ENCODE results near the gene DGCR8.
"Not testable (repeated sequence)": the region's sequence is repeated elsewhere in the genome, so short reads cannot be mapped to it uniquely, and the experiment has no call there.

DGCR8 gene

GRCh38 chr22:20053407-20054033 is 26.5 kb upstream of the DGCR8 start:
- no peak for DNase-seq

GRCh38 chr22:20054034-20054427 is 26.0 kb upstream of the DGCR8 start:
- no peak for DNase-seq

DNA sequence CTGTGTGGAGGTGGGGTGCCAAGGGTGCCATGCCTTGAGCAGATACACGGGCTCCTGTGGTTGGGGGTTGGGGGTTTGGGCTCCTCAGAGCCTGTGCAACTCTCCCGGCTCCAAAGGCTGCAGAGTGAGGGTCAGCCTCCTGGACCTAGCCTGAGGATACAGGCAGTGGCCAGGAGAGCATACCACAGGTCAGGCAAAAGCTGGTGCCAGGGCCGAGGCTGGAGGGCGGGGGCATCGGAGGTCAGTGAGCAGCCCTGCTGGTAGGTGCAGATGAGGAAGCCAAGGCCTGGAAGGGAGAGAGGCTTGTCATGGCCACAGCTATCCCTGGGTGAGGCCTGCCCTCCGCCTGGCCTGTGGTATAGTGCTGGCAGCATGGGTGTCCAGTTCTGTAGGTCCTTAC is 25.6 kb upstream of the DGCR8 start:
- DNase-seq = no peak

DNA sequence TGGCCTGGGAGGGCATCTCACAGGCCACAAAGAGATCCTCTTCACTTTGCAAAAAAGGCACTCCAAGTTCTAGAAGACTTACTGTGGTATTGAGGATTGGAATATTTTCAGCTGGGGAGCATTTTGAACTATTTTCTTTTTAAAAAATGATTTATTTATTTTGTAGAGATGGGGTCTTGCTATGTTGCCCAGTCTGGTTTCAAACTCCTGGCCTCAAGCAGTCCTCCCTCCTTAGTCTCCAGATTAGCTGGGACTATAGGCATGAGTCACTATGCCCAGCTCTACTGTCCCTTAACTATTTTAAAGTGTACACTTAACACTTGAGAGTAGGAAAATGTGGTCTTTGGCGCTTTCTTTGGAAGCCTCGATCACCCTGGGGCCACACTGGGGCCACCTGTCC is 24.9 kb upstream of the DGCR8 start:
- DNase-seq = no peak

DNA sequence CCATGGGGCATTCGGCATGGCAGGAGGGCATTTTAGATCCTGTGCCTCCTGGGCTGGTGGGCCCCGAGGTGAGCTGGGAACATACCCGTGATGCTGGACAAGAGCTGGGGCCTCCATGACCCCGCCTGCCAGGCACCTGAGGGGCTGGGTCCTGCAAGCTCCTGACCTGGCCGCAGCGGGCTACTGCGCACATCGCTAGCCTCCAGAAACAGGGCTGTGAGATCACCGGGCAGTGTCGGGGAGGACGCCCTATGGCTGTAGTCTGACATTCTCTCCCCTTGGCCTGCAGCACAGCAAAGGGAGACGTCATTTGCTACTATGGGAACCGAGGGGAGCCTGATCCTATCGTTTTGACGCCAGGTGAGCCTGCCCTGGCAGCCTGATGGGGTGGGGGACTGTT is 24.4 kb upstream of the DGCR8 start:
- DNase-seq = no peak

DNA sequence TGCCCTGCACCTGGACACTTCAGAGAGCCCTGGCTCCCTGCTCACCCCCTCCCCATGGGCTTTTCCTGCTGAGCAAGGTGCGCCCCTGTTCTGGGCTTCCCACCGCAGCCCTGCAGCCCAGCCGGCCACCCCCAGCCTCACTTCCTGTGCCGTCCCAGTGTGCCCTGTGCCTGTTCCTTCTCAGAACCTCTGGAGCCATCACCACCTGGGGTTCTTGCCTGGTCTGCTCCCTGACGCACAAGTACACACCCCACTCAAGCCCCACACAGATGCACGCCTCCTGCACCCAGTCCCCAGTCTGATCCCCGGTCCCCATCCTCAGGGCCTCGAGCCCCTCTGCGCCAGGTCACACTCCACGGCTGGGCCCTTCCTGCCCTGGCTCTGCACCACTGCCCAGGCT is 23.9 kb upstream of the DGCR8 start:
- no peak for DNase-seq

- no peak for DNase-seq
Observed at GRCh38 chr22:20056696-20057386, 23.2 kb upstream of the DGCR8 start.

- no peak for DNase-seq
Observed at GRCh38 chr22:20057596-20058268, 22.3 kb upstream of the DGCR8 start.

DNA sequence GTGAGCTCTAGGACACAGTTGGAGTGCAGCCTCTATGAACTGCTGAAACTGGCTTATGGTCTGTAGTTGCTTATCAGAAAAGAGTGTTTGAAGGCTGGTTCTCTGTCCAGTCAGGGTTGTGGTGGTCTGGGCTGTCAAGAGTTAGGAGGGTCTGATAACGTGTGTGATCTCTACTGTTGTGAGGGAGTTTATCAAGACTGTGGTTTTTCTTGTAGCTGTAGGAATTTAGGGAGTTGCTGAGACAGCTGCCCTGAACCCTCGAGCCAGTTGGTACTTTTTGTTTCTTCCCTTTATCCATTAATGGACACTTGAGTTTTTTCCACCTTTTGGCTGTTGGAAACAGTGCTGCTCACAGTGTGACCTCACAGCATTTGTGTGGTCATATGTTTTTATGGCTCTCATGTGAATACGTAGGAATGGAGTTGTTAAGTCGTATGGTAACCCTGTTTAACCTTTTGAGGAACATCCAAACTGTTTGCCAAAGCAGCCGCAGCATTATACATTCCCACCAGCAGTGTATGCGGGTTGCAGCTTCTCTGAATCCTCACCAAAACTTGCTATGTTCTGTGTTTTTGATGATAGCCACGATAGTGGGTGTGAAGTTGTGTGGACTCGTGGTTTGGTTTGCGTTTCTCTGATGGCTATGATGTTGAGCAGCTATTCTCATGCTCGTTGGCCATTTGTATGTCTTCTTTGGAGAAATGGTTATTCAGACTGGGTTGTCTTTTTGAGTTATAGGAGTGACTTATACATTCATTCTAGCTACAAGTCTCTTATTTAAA is 20.9 kb upstream of the DGCR8 start:
- DNase-seq = no peak

DNA sequence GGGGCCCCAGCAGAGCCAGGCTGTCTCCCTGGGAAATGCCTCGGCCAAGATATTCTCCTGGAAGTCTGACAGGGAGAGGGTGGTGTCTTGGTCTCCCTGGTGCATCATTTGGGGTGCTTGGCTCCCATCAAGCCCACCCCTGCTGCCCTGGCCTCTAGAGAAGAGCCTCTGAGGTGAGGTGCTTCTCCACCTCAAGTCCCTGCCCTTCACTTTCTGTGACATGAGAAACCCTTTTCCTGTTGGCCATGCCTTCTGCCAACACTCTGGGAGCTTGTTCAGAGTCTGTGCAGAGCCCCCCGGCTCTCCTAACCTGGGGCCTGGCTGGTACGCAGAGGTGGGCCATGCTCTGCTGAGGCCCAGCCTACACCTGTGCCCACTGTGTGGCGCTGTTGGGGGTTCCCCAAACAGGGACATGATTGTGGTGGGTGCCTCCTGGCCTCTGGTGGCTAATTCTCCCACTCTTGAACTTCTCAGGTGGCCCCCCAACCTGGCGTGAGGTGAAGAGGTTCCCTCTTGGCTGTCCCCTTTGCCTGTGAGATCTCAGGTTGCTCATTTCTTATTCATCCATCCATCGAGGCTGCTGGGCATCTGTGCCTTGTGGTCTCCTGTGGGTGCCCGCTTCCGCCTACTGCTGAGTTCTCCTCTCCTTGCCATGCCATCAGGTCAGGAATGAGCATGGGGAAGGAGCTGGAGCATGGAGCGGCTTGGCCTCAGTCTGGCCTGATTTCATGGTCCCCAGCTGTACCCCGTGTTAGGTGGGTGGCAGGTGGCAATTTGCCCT is 19.2 kb upstream of the DGCR8 start:
- no peak for DNase-seq

- no peak for DNase-seq
Observed at GRCh38 chr22:20061481-20061861, 18.6 kb upstream of the DGCR8 start.

DNA sequence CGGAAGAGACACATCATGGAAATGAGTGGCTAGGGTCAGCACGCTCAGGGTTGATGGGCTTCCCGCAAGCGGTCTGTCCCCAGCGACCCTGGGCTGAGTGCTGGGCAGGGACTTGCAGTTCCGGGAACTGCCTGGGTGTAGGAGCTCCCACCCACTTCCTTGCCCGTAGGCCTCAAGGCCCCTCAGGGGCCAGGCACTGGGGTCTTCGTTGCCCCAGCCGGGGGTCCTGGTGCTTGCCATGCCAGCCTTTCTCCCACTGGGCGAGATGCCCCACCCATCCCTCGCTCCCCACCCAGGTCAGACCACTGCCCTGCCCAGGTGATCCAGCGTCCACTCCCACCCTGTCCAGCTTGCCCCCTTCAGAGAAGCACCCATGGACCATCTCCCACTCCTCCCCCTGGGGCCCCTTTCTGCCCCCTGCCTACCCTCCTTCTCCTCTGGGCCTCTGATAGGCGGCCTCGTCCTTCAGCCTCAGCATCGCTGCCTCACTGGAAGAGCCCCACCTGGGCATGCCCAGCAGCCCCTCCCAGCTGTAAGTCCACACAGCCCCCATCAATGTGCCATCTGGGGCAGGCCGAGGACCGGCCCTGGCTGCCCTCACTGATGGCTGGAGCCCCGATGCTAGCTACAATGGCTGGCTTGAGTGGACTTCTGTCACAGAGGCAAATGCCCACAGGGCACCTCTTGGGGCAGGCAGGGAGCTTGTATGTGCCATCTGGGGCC is 17.8 kb upstream of the DGCR8 start:
- DNase-seq = no peak

DNA sequence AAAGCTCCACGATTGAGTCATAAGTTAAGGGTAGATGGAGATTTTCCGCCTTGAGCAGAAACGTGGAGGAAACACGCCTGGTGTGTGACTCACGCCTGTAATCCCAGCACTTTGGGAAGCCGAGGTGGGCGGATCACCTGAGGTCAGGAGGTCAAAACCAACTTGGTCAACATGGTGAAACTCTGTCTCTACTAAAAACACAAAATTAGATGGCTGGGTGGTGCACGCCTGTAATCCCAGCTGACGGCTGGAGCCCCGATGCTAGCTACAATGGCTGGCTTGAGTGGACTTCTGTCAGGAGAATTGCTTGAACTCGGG is 17.3 kb upstream of the DGCR8 start:
- DNase-seq = no peak

DNA sequence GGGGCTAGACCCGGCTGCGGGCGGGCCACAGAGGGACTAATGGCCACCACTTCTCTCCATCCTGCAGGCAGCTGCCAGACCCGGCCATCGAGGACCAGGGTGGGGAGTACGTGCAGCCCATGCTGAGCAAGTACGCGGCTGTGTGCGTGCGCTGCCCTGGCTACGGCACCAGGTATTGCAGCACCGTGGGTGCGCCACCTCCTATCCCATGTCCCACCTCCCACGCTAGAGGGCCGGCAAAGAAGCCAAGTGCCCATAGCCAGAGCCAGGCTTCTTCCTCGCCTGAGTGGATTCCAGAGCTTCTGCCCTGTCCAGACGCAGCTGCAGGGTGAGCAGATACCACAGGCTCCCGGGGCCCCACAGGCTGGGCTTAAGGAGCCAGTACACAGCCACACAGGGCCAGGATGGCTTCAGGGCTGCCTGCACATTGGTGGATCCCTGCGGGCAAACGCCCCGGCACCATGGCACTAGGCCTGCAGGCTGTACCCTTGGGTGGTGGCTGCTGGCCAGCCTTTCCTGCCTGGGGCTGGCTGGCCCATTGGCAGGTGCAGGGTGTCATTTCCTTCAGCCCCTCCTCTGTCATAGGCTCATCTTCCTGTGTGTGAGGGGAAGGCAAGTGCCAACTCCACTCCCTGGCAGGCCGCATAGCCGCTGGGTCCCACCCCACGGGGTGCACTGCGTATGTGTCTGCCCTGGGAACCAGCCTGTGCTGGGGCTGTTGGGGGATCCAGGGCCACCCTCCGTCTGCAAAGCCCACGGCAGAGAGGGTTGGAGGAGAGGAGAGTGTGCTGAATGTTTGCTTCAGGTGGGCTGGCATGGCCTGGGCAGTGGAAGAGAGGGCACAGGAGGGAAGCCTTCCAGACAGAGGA is 16.5 kb upstream of the DGCR8 start:
- DNase-seq = no peak

DNA sequence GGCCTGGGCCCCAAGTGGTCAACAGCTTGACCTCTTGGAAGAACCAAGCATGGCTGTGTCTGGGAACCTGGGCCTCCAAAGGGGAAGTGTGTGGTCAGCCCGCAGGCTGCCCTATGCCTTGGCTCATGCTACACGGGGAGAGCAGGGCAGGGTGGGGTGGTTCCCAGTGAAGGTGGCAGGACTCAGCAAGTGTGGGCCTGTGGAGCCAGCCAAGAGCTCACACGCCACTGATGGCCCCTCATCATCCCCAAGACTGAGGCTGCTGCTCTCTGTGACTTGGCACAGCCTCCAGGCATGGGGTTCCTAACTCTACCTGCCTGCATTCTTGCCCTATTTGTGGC is 15.9 kb upstream of the DGCR8 start:
- no peak for DNase-seq

GRCh38 chr22:20064545-20065262 is 15.3 kb upstream of the DGCR8 start:
- DNase-seq = no peak

- no peak for DNase-seq
Observed at GRCh38 chr22:20065896-20066616, 14.0 kb upstream of the DGCR8 start.

DNA sequence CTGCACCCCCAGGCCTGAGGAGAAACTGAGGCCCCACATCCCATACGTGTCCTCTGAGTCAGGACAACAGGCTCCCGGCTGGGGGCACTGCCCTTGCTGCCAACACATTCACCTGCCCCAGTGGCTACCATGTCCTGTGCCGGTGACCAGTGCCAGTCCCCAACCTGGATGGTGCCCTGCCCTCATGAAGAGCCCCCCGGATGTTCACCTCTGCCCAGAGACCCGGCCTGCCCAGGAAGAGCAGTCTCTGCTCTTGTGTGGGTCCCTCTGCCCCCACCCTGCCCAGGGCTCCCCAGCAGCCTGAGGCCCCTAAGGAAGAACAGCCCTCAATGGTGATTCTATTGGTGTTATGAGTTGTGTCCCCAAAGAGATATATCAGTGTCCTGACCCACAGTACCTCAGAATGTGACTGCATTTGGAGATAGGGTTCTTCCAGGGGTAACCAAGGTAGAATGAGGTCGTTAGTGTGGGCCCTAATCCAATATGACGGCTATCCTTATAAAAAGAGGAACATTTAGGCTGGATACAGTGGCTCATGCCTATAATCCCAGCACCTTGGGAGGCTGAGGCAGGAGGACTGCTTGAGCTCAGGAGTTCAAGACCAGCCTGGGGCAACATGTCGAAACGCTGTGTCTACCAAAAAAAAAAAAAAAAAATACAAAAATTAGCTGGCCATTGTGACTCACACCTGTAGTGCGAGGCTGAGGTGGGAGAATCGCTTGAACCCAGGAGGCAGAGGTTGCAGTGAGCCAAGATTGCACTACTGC is 13.2 kb upstream of the DGCR8 start:
- DNase-seq = no peak

DNA sequence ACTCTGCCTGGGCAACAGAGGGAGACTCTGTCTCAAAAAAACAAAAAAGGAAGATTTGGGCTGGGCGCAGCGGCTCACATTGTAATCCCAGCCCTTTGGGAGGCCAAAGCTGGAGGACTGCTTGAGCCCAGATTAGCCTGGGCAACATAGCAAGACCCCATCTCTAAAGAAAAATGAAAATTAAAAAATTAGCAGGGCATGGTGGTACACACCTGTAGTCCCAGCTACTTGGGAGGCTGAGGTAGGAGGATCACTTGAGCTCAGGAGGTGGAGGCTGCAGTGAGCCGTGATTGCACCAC is 12.7 kb upstream of the DGCR8 start:
- not testable (repeated sequence) for DNase-seq

- no peak for DNase-seq
Observed at GRCh38 chr22:20068640-20069039, 11.4 kb upstream of the DGCR8 start.
